Measurements from ENCODE around the gene PKD1L1. TPM values are rescaled to one million over a fixed set of nuclear protein-coding genes. Genes with fewer than 3 reads are reported as not detected.
A peak's percentile ranks its signal among the peaks of the same experiment; 100 is the strongest.

PKD1L1 gene
- polyA plus RNA-seq, 2 of the 4 experiments (the other 2 are of a cell fraction), result 0.21 TPM

DNA sequence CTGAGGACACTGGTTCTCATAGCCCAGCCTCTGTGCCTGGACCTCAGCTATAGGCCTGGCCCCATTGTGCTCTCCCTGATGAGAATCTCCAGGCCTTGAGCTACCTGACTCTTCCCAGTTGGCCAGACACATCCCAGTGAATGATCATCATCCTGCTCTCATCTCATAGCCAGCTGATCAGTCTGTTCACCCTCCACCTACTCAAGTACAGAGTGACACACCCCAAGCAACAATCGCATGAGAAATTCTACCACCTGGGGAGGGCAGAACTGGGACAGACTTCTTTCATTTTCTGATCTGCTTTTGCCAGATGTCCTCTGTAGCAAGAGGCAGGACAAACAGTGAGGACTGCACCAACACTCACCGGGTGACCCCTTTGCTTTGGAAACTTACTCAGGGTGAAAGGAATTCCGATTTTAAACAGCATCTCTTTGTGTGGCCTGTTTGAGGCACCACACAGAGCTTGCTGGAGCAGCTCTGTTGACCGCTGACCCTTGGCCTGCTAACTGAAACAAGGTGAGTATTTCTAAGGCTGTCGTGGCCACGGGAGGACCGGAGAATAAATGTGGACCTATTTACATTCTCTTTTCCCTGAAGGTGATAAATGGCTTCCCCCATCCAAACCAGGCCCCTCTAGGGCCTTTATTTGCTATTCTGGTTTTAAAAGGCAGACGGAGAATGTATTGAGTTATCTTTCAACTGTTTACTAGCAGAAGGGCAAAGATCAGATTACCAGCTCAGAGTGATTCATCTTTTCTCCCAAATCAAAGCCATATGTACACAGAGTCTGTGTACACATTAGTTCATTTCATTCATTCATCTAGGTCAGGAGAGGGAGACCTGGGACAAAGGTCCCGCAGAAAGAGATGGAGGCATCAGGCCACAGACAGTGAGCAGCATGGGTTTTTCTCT lies 184.9 kb downstream of the PKD1L1 start (continued):
- TF ChIP-seq, protein P1, sequence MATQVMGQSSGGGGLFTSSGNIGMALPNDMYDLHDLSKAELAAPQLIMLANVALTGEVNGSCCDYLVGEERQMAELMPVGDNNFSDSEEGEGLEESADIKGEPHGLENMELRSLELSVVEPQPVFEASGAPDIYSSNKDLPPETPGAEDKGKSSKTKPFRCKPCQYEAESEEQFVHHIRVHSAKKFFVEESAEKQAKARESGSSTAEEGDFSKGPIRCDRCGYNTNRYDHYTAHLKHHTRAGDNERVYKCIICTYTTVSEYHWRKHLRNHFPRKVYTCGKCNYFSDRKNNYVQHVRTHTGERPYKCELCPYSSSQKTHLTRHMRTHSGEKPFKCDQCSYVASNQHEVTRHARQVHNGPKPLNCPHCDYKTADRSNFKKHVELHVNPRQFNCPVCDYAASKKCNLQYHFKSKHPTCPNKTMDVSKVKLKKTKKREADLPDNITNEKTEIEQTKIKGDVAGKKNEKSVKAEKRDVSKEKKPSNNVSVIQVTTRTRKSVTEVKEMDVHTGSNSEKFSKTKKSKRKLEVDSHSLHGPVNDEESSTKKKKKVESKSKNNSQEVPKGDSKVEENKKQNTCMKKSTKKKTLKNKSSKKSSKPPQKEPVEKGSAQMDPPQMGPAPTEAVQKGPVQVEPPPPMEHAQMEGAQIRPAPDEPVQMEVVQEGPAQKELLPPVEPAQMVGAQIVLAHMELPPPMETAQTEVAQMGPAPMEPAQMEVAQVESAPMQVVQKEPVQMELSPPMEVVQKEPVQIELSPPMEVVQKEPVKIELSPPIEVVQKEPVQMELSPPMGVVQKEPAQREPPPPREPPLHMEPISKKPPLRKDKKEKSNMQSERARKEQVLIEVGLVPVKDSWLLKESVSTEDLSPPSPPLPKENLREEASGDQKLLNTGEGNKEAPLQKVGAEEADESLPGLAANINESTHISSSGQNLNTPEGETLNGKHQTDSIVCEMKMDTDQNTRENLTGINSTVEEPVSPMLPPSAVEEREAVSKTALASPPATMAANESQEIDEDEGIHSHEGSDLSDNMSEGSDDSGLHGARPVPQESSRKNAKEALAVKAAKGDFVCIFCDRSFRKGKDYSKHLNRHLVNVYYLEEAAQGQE (IDR thresholded peaks at IDR 0.05), result no peak
- no peak for TF ChIP-seq KDM5A (IDR thresholded peaks at IDR 0.05)
- TF ChIP-seq SREBF2 (IDR thresholded peaks at IDR 0.05), result no peak
- TF ChIP-seq HOXA7 (CRISPR knock-in tag; IDR thresholded peaks at IDR 0.05), result peak; percentile 85; the same call in 1 of the 2 replicates
- TF ChIP-seq CBX8 (IDR thresholded peaks at IDR 0.05), result no peak
- no peak for TF ChIP-seq RCOR1 (IDR thresholded peaks at IDR 0.05; ENCODE audit: low read depth, low read length)
- peak; percentile 83 for TF ChIP-seq RARB (CRISPR knock-in tag; IDR thresholded peaks at IDR 0.05)
- peak; percentile 98 for TF ChIP-seq GATA3 (IDR thresholded peaks at IDR 0.05; ENCODE audit: borderline replicate concordance)
- TF ChIP-seq HEYL (CRISPR knock-in tag; IDR thresholded peaks at IDR 0.05), result no peak
- TF ChIP-seq CEBPB (IDR thresholded peaks at IDR 0.05), result peak in 1 of 2 experiments; percentile 15; a peak in 2 of 4 replicates
- no peak for TF ChIP-seq CHD2 (IDR thresholded peaks at IDR 0.05; ENCODE audit: low read length, partially characterized antibody)
- no peak for TF ChIP-seq HMGXB4 (CRISPR knock-in tag; IDR thresholded peaks at IDR 0.05; ENCODE audit: borderline replicate concordance)
- peak; percentile 96 to 98; a peak in 4 of 5 replicates for TF ChIP-seq EP300 (IDR thresholded peaks at IDR 0.05)
- TF ChIP-seq, protein P2, sequence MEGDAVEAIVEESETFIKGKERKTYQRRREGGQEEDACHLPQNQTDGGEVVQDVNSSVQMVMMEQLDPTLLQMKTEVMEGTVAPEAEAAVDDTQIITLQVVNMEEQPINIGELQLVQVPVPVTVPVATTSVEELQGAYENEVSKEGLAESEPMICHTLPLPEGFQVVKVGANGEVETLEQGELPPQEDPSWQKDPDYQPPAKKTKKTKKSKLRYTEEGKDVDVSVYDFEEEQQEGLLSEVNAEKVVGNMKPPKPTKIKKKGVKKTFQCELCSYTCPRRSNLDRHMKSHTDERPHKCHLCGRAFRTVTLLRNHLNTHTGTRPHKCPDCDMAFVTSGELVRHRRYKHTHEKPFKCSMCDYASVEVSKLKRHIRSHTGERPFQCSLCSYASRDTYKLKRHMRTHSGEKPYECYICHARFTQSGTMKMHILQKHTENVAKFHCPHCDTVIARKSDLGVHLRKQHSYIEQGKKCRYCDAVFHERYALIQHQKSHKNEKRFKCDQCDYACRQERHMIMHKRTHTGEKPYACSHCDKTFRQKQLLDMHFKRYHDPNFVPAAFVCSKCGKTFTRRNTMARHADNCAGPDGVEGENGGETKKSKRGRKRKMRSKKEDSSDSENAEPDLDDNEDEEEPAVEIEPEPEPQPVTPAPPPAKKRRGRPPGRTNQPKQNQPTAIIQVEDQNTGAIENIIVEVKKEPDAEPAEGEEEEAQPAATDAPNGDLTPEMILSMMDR (IDR thresholded peaks at IDR 0.05), result no peak
- TF ChIP-seq JUN (IDR thresholded peaks at IDR 0.05), result peak; percentile 98 to 99
- no peak for TF ChIP-seq ZC3H11A (IDR thresholded peaks at IDR 0.05)
- TF ChIP-seq RAD21 (conservative IDR thresholded peaks at IDR 0.05 in 1 of 2, IDR thresholded peaks at IDR 0.05 in 1 of 2), result peak; percentile 36 to 70
- peak; percentile 88 for TF ChIP-seq FOXS1 (CRISPR knock-in tag; IDR thresholded peaks at IDR 0.05)
- peak; percentile 37; the same call in 1 of the 2 replicates for TF ChIP-seq ATOH8 (CRISPR knock-in tag; IDR thresholded peaks at IDR 0.05; ENCODE audit: low read depth)
- TF ChIP-seq TFCP2L1 (CRISPR knock-in tag; IDR thresholded peaks at IDR 0.05), result peak; percentile 66
- peak; percentile 46 for TF ChIP-seq MAFK (IDR thresholded peaks at IDR 0.05; ENCODE audit: partially characterized antibody)
- TF ChIP-seq PHF8 (IDR thresholded peaks at IDR 0.05; ENCODE audit: borderline replicate concordance, low read depth), result no peak
- TF ChIP-seq FOSL2 (IDR thresholded peaks at IDR 0.05), result peak; percentile 96
- peak; percentile 99 for TF ChIP-seq FOSL2 (CRISPR knock-in tag; IDR thresholded peaks at IDR 0.05)
- no peak for TF ChIP-seq TP53 (CRISPR knock-in tag; IDR thresholded peaks at IDR 0.05)
- TF ChIP-seq, protein P3, sequence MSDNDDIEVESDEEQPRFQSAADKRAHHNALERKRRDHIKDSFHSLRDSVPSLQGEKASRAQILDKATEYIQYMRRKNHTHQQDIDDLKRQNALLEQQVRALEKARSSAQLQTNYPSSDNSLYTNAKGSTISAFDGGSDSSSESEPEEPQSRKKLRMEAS (IDR thresholded peaks at IDR 0.05), result peak; percentile 85
- no peak for TF ChIP-seq NPAS2 (CRISPR knock-in tag; IDR thresholded peaks at IDR 0.05; ENCODE audit: borderline replicate concordance)
- TF ChIP-seq, protein P4, sequence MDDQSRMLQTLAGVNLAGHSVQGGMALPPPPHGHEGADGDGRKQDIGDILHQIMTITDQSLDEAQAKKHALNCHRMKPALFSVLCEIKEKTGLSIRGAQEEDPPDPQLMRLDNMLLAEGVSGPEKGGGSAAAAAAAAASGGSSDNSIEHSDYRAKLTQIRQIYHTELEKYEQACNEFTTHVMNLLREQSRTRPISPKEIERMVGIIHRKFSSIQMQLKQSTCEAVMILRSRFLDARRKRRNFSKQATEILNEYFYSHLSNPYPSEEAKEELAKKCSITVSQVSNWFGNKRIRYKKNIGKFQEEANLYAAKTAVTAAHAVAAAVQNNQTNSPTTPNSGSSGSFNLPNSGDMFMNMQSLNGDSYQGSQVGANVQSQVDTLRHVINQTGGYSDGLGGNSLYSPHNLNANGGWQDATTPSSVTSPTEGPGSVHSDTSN (IDR thresholded peaks at IDR 0.05), result peak; percentile 90
- TF ChIP-seq RFX5 (IDR thresholded peaks at IDR 0.05), result no peak
- TF ChIP-seq, protein P5, sequence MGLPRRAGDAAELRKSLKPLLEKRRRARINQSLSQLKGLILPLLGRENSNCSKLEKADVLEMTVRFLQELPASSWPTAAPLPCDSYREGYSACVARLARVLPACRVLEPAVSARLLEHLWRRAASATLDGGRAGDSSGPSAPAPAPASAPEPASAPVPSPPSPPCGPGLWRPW (IDR thresholded peaks at IDR 0.05), result peak; percentile 35; the same call in 1 of the 2 replicates
- no peak for TF ChIP-seq ELK1 (IDR thresholded peaks at IDR 0.05; ENCODE audit: low read depth, low read length)
